HepG2 (cell line): Measurements from ENCODE around the gene TUBB. TPM values are rescaled to one million over a fixed set of nuclear protein-coding genes. Genes with fewer than 3 reads are reported as not detected.

Experiments used
- ARHGAP35 ChIP-seq: sonication (generic); formaldehyde crosslinking; IDR thresholded peaks from 2 replicates; pipeline ENCODE4 v1.9.0; 2022; ENCODE audit warnings: mild to moderate bottlenecking, inconsistent platforms, moderate library complexity, missing genetic modification reagents, borderline replicate concordance
- FLYWCH1 ChIP-seq: sonication (generic); formaldehyde crosslinking; IDR thresholded peaks from 2 replicates; pipeline ENCODE4 v1.8.1; 2023; ENCODE audit warnings: mild to moderate bottlenecking, missing genetic modification reagents
- FOXO1 ChIP-seq: sonication (generic); formaldehyde crosslinking; IDR thresholded peaks from 2 replicates; pipeline ENCODE4 v1.4.0; 2020; ENCODE audit warnings: missing genetic modification reagents
- GATA4 ChIP-seq: sonication (generic); IDR thresholded peaks from 2 replicates; pipeline ENCODE4 v1.6.1; 2016; ENCODE audit warnings: antibody characterized with exemption, low read depth, borderline replicate concordance
- JUN ChIP-seq: sonication (generic); formaldehyde crosslinking; IDR thresholded peaks from 2 replicates; pipeline ENCODE4 v1.4.0; 2020; ENCODE audit warnings: mild to moderate bottlenecking, missing genetic modification reagents
- KAT7 ChIP-seq: IDR thresholded peaks from 2 replicates; pipeline ENCODE4 v1.6.1; 2018; ENCODE audit warnings: borderline replicate concordance, missing compliant biosample characterization
- KMT2B ChIP-seq: IDR thresholded peaks from 2 replicates; pipeline ENCODE4 v1.6.1; 2016; ENCODE audit warnings: missing genetic modification reagents, missing compliant biosample characterization
- MLLT10 ChIP-seq: sonication (generic); formaldehyde crosslinking; IDR thresholded peaks from 2 replicates; pipeline ENCODE4 v1.4.0; 2020; ENCODE audit warnings: missing genetic modification reagents
- RARA ChIP-seq: IDR thresholded peaks from 2 replicates; pipeline ENCODE4 v1.6.1; 2016; ENCODE audit warnings: missing genetic modification reagents, missing compliant biosample characterization
- SIN3A ChIP-seq: IDR thresholded peaks from 2 replicates; pipeline ENCODE4 v1.6.1; 2011; ENCODE audit warnings: low read depth, mild to moderate bottlenecking, control low read depth, low read length, borderline replicate concordance
- ZFP41 ChIP-seq: sonication (generic); formaldehyde crosslinking; IDR thresholded peaks from 2 replicates; pipeline ENCODE4 v1.4.0; 2020; ENCODE audit warnings: mild to moderate bottlenecking, missing genetic modification reagents, borderline replicate concordance
- ZNF232 ChIP-seq: sonication (generic); formaldehyde crosslinking; IDR thresholded peaks from 2 replicates; pipeline ENCODE4 v1.4.0; 2020; ENCODE audit warnings: missing genetic modification reagents, borderline replicate concordance
- ZNF260 ChIP-seq: sonication (generic); formaldehyde crosslinking; IDR thresholded peaks from 2 replicates; pipeline ENCODE4 v1.4.0; 2020; ENCODE audit warnings: missing genetic modification reagents, low read depth, mild to moderate bottlenecking, borderline replicate concordance
- ZNF263 ChIP-seq: sonication (generic); formaldehyde crosslinking; IDR thresholded peaks from 2 replicates; pipeline ENCODE4 v1.4.0; 2020; ENCODE audit warnings: missing genetic modification reagents
- ZNF333 ChIP-seq: sonication (generic); formaldehyde crosslinking; IDR thresholded peaks from 2 replicates; pipeline ENCODE4 v1.4.0; 2020; ENCODE audit warnings: mild to moderate bottlenecking, missing genetic modification reagents, borderline replicate concordance
- ZNF547 ChIP-seq: sonication (generic); formaldehyde crosslinking; IDR thresholded peaks from 2 replicates; pipeline ENCODE4 v1.5.1; 2020; ENCODE audit warnings: mild to moderate bottlenecking, missing genetic modification reagents
- ZNF557 ChIP-seq: sonication (generic); formaldehyde crosslinking; IDR thresholded peaks from 2 replicates; pipeline ENCODE4 v1.4.0; 2020; ENCODE audit warnings: missing genetic modification reagents
- ZNF564 ChIP-seq: sonication (generic); formaldehyde crosslinking; IDR thresholded peaks from 2 replicates; pipeline ENCODE4 v1.8.1; 2023; ENCODE audit warnings: mild to moderate bottlenecking, missing genetic modification reagents
- ZNF747 ChIP-seq: sonication (generic); formaldehyde crosslinking; IDR thresholded peaks from 2 replicates; pipeline ENCODE4 v1.8.1; 2023; ENCODE audit warnings: missing genetic modification reagents, mild to moderate bottlenecking, borderline replicate concordance
- ZNF775 ChIP-seq: sonication (generic); formaldehyde crosslinking; IDR thresholded peaks from 2 replicates; pipeline ENCODE4 v1.4.0; 2020; ENCODE audit warnings: missing genetic modification reagents, mild to moderate bottlenecking, moderate library complexity, borderline replicate concordance
- ZNF790 ChIP-seq: sonication (generic); formaldehyde crosslinking; IDR thresholded peaks from 2 replicates; pipeline ENCODE4 v1.8.0; 2022; ENCODE audit warnings: missing genetic modification reagents, mild to moderate bottlenecking, borderline replicate concordance
- ZSCAN31 ChIP-seq: sonication (generic); formaldehyde crosslinking; IDR thresholded peaks from 2 replicates; pipeline ENCODE4 v1.5.0; 2020; ENCODE audit warnings: low read depth, mild to moderate bottlenecking, missing genetic modification reagents
- polyA plus RNA-seq, 8 experiments: library from polyadenylated mRNA; depleted of rRNA in 3 of 8; stranded (reverse) in 7 of 8; unstranded in 1 of 8; fragments of >200 nt; fragmentation: Illumina TruSeq in 4 of 8; extraction: Trizol in 4 of 8; gene quantifications; 2 replicates each; pipeline versions ENCODE4 v1.2.1 to v1.2.3, GENCODE V29; 2011 to 2016; ENCODE audit warnings: low read depth in 4 of 8, missing spikeins in 1 of 8, mixed read lengths in 1 of 8; ENCODE audit not compliant: insufficient read depth in 1 of 8
- total RNA-seq, 5 experiments: library from RNA; depleted of rRNA; stranded (reverse); fragments of >200 nt; fragmentation: Illumina TruSeq; extraction: Trizol; gene quantifications; 2 replicates each; pipeline ENCODE4 v1.2.3, GENCODE V29; 2016; ENCODE audit warnings: low read depth in 1 of 5
- TF ChIP-seq, protein P1 (sequence below): sonication (generic); formaldehyde crosslinking; IDR thresholded peaks from 2 replicates; pipeline ENCODE4 v1.8.1; 2023; ENCODE audit warnings: mild to moderate bottlenecking, missing genetic modification reagents, borderline replicate concordance
- TF ChIP-seq, protein P2 (sequence below): sonication (generic); formaldehyde crosslinking; IDR thresholded peaks from 2 replicates; pipeline ENCODE4 v1.4.0; 2020; ENCODE audit warnings: mild to moderate bottlenecking, missing genetic modification reagents
- TF ChIP-seq, protein P3 (sequence below): sonication (generic); formaldehyde crosslinking; IDR thresholded peaks from 2 replicates; pipeline ENCODE4 v1.4.0; 2020; ENCODE audit warnings: missing genetic modification reagents
- TF ChIP-seq, protein P4 (sequence below): sonication (generic); IDR thresholded peaks from 2 replicates; pipeline ENCODE4 v1.6.1; 2016; ENCODE audit warnings: low read depth, borderline replicate concordance
- TF ChIP-seq, protein P5 (sequence below): sonication (generic); formaldehyde crosslinking; IDR thresholded peaks from 2 replicates; pipeline ENCODE4 v1.8.0; 2022; ENCODE audit warnings: mild to moderate bottlenecking, missing genetic modification reagents, moderate library complexity

TUBB gene
- total and polyA plus RNA-seq, 2 of the 13 experiments (the other 11 are each of a cell fraction or from before 2014, with no cell fraction given): 911 to 1,163 TPM

DNA sequence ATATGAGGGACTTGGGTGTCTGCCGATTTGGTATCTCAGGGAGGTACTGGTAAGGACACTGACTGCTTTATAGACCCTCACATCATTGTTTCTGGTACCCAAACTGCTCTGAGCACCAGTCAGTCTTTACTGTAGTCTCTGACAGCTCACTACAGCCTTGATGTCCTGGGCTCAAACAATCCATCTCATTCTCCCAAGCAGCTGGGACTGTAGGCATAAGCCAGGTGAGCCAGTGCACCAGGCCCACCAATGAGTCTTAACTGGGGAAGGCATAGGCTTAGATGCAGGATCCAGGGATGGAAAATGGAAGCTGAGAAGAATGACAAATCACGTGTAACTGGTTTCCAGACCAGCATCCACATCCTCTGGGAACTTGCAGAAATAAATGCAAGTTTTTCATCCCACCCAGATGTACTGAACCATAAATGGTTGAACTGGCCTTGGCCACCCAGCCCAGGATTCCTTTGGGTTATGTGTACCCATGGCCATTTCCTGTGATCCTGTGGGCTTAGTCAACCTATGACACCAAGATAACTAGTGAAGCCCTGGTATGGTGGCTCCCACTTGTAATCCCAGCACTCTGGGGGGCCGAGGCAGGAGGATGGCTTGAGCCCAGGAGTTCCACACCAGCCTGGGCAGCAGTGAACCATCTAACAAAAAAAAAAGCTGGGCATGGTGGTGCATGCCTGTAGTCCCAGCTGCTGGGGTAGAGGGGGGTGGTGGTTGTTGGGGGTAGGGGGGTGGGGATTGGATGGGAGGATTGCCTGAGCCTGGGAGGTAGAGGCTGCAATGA lies 5.8 kb downstream of the TUBB start (continued):
- TF ChIP-seq ARHGAP35 (CRISPR knock-in tag) (peak; percentile 27; the same call in 1 of the 2 replicates), MLLT10 (CRISPR knock-in tag) (no peak), FOXO1 (CRISPR knock-in tag) (no peak), KAT7 (no peak), ZNF333 (CRISPR knock-in tag) (no peak), ZNF564 (CRISPR knock-in tag) (no peak), ZNF557 (CRISPR knock-in tag) (no peak), JUN (CRISPR knock-in tag) (0 out of 2 replicates have a peak, but pooled peaks have one; percentile 36), ZSCAN31 (CRISPR knock-in tag) (0 out of 2 replicates have a peak, but pooled peaks have one; percentile 53), FLYWCH1 (CRISPR knock-in tag) (no peak), KMT2B (CRISPR knock-in tag) (no peak), ZNF232 (peak; percentile 70), ZNF747 (CRISPR knock-in tag) (no peak), ZNF263 (CRISPR knock-in tag) (no peak), RARA (CRISPR knock-in tag) (peak; percentile 37; the same call in 1 of the 2 replicates), ZNF547 (no peak), ZFP41 (no peak), ZNF790 (CRISPR knock-in tag) (no peak), GATA4 (0 out of 2 replicates have a peak, but pooled peaks have one; percentile 12), ZNF260 (CRISPR knock-in tag) (0 out of 2 replicates have a peak, but pooled peaks have one; percentile 46), ZNF775 (CRISPR knock-in tag) (no peak), SIN3A (0 out of 2 replicates have a peak, but pooled peaks have one; percentile 25)
- TF ChIP-seq, protein P1, sequence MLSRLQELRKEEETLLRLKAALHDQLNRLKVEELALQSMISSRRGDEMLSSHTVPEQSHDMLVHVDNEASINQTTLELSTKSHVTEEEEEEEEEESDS (CRISPR knock-in tag): no peak
- TF ChIP-seq, protein P2, sequence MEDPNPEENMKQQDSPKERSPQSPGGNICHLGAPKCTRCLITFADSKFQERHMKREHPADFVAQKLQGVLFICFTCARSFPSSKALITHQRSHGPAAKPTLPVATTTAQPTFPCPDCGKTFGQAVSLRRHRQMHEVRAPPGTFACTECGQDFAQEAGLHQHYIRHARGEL (CRISPR knock-in tag): no peak
- TF ChIP-seq, protein P3, sequence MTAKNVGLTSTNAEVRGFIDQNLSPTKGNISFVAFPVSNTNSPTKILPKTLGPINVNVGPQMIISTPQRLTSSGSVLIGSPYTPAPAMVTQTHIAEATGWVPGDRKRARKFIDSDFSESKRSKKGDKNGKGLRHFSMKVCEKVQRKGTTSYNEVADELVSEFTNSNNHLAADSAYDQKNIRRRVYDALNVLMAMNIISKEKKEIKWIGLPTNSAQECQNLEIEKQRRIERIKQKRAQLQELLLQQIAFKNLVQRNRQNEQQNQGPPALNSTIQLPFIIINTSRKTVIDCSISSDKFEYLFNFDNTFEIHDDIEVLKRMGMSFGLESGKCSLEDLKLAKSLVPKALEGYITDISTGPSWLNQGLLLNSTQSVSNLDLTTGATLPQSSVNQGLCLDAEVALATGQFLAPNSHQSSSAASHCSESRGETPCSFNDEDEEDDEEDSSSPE (CRISPR knock-in tag): 0 out of 2 replicates have a peak, but pooled peaks have one; percentile 17
- TF ChIP-seq, protein P4, sequence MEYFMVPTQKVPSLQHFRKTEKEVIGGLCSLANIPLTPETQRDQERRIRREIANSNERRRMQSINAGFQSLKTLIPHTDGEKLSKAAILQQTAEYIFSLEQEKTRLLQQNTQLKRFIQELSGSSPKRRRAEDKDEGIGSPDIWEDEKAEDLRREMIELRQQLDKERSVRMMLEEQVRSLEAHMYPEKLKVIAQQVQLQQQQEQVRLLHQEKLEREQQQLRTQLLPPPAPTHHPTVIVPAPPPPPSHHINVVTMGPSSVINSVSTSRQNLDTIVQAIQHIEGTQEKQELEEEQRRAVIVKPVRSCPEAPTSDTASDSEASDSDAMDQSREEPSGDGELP: no peak
- TF ChIP-seq, protein P5, sequence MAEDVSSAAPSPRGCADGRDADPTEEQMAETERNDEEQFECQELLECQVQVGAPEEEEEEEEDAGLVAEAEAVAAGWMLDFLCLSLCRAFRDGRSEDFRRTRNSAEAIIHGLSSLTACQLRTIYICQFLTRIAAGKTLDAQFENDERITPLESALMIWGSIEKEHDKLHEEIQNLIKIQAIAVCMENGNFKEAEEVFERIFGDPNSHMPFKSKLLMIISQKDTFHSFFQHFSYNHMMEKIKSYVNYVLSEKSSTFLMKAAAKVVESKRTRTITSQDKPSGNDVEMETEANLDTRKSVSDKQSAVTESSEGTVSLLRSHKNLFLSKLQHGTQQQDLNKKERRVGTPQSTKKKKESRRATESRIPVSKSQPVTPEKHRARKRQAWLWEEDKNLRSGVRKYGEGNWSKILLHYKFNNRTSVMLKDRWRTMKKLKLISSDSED (CRISPR knock-in tag): 0 out of 2 replicates have a peak, but pooled peaks have one; percentile 54
